CD4-positive, alpha-beta T cell treated with Interleukin-6 for 4 hours (primary cell): Measurements from ENCODE around the gene ATP10A.
A peak's percentile ranks its signal among the peaks of the same experiment; 100 is the strongest.

Experiments
- DNase-seq: peaks from one replicate; pipeline ENCODE4 v3.0.0-alpha.2; 2020; ENCODE audit warnings: mixed read lengths

Gene ATP10A

GRCh38 chr15:25715536-25716413, 147.4 kb downstream of the ATP10A start:
- DNase-seq: no peak

- no peak for DNase-seq
Measured at GRCh38 chr15:25714538-25714840, 148.6 kb downstream of the ATP10A start.

GRCh38 chr15:25713736-25714537, 149.2 kb downstream of the ATP10A start:
- DNase-seq: no peak

GRCh38 chr15:25712961-25713355, 150.2 kb downstream of the ATP10A start:
- DNase-seq: no peak

- DNase-seq: no peak
Measured at GRCh38 chr15:25712192-25712960, 150.8 kb downstream of the ATP10A start.

GRCh38 chr15:25711691-25712090, 151.4 kb downstream of the ATP10A start:
- DNase-seq: no peak

GRCh38 chr15:25711164-25711563, 152.0 kb downstream of the ATP10A start:
- no peak for DNase-seq

GRCh38 chr15:25710184-25710583, 152.9 kb downstream of the ATP10A start:
- DNase-seq: peak; percentile 63

- DNase-seq: no peak
Measured at GRCh38 chr15:25709437-25710159, 153.5 kb downstream of the ATP10A start.

GRCh38 chr15:25708391-25708790, 154.7 kb downstream of the ATP10A start:
- no peak for DNase-seq

- no peak for DNase-seq
Measured at GRCh38 chr15:25707656-25708365, 155.3 kb downstream of the ATP10A start.

- no peak for DNase-seq
Measured at GRCh38 chr15:25706176-25706955, 156.8 kb downstream of the ATP10A start.

- DNase-seq: no peak
Measured at GRCh38 chr15:25705433-25706115, 157.6 kb downstream of the ATP10A start.

- DNase-seq: no peak
Measured at GRCh38 chr15:25703726-25704125, 159.4 kb downstream of the ATP10A start.

GRCh38 chr15:25701721-25702465, 161.2 kb downstream of the ATP10A start:
- no peak for DNase-seq

GRCh38 chr15:25700916-25701315, 162.2 kb downstream of the ATP10A start:
- DNase-seq: no peak

- no peak for DNase-seq
Measured at GRCh38 chr15:25697586-25697985, 165.5 kb downstream of the ATP10A start.

- DNase-seq: no peak
Measured at GRCh38 chr15:25695875-25696760, 167.0 kb downstream of the ATP10A start.

- no peak for DNase-seq
Measured at GRCh38 chr15:25694823-25695312, 168.3 kb downstream of the ATP10A start.
